ENCODE data around the gene SWSAP1. TPM values are rescaled to one million over a fixed set of nuclear protein-coding genes. Genes with fewer than 3 reads are reported as not detected.

Gene SWSAP1
- total and polyA plus RNA-seq, 2 of the 4 experiments (the other 2 are of a cell fraction), result 0.36 to 1.6 TPM

DNA sequence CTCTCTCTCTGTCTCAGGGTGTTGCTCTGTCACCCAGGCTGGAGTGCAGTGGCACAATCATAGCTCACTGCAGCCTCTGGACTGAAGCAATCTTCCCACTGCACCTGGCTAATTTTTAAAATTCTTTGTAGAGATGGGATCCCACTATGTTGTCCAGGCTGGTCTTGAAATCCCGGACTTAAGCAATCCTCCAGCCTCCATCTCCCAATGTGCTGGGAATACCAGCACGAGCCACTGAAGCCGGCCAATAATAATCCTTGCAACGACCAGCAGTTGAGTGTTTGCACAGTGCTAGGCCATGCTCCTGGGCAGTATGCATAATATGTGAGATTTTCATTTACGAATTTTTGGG lies 10.3 kb downstream of the SWSAP1 start:
- Histone ChIP-seq H3K4me3 (ENCODE audit: insufficient read depth, low read depth, low read length) (no peak overlapping the region), H4K20me1 (ENCODE audit: insufficient read depth, low read length) (no peaks in the 10 kb centered on the region), H3K27me3 (ENCODE audit: control insufficient read depth, insufficient read depth, low read length) (no peaks in the 10 kb centered on the region; the same call in 1 of the 2 replicates), H3K9me3 (ENCODE audit: control insufficient read depth, insufficient read depth, low read length) (no peaks in the 10 kb centered on the region), H2BK5ac (ENCODE audit: low read depth, low read length, poor library complexity, severe bottlenecking) (no peak overlapping the region), H4K91ac (ENCODE audit: insufficient read depth, low read depth, low read length) (no peak overlapping the region), H3K9me1 (ENCODE audit: insufficient read depth, low read length) (peaks cover 12% of the 10 kb centered on the region), H3K4me2 (ENCODE audit: low read depth, low read length) (no peak overlapping the region), H3K79me1 (ENCODE audit: low read depth in 1 of 2, low read length in 2 of 2) (peaks cover 8 to 12% of the 10 kb centered on the region in 2 experiments), H3K36me3 (ENCODE audit: control insufficient read depth, insufficient read depth, low read length) (no peaks in the 10 kb centered on the region), H3K4ac (ENCODE audit: low read depth, low read length) (no peak overlapping the region), H3K14ac (replicated peaks; ENCODE audit: low read depth, low read length) (no peak overlapping the region), H3K9ac (ENCODE audit: low read depth, low read length) (no peak overlapping the region), H3K56ac (ENCODE audit: extremely low read depth, insufficient read depth, low read length) (no peak overlapping the region), H2BK120ac (ENCODE audit: low read depth, low read length) (no peak overlapping the region), H3K4me1 (ENCODE audit: control insufficient read depth, insufficient read depth, low read length) (peaks cover 4% of the 10 kb centered on the region; the same call in 1 of the 2 replicates), H4K5ac (ENCODE audit: low read depth, low read length) (no peak overlapping the region), H3K18ac (ENCODE audit: low read depth, low read length) (no peak overlapping the region), H2AK9ac (replicated peaks; ENCODE audit: low read depth, low read length, poor library complexity) (no peak overlapping the region), H3K23ac (ENCODE audit: low read depth, low read length) (no peak overlapping the region), H2AFZ (replicated peaks; ENCODE audit: low read length, poor library complexity) (no peak overlapping the region), H2BK15ac (ENCODE audit: low read depth, low read length) (no peak overlapping the region), H4K8ac (ENCODE audit: low read depth in 2 of 2, low read length in 2 of 2) (no peak overlapping the region), H3K27ac (ENCODE audit: insufficient read depth, low read length) (no peak overlapping the region), H2BK20ac (ENCODE audit: low read depth, low read length) (no peak overlapping the region), H2AK5ac (ENCODE audit: low read depth, low read length) (no peak overlapping the region)
- BruUV-seq (replicated peaks), result no TSS peak
- ATAC-seq (ENCODE audit: low read depth) (no peak), DNase-seq (no peak)
- intact Hi-C loops (cut with micrococcal nuclease) (loop anchor here (5.0 kb wide), 1 partner anchor 38 kb away; no protein-coding TSS in a partner anchor), dilution Hi-C loops (cut with HindIII; ENCODE audit: low sequenced_read_pairs, unreplicated experiment) (no loop called here), in situ Hi-C loops (cut with MboI; ENCODE audit: low sequenced_read_pairs) (no loop called here)
- TF ChIP-seq MXI1 (IDR thresholded peaks at IDR 0.05; ENCODE audit: borderline replicate concordance, low read depth, low read length), result no peak
- no peak for TF ChIP-seq RAD21 (IDR thresholded peaks at IDR 0.05; ENCODE audit: low read length)
- no peak for TF ChIP-seq NFE2L2 (IDR thresholded peaks at IDR 0.05; ENCODE audit: low read depth, low read length)
- no peak for TF ChIP-seq MAFK (IDR thresholded peaks at IDR 0.05; ENCODE audit: low read depth, low read length)
- no peak for TF ChIP-seq RCOR1 (IDR thresholded peaks at IDR 0.05; ENCODE audit: insufficient replicate concordance, low read length)
- TF ChIP-seq, protein P1, sequence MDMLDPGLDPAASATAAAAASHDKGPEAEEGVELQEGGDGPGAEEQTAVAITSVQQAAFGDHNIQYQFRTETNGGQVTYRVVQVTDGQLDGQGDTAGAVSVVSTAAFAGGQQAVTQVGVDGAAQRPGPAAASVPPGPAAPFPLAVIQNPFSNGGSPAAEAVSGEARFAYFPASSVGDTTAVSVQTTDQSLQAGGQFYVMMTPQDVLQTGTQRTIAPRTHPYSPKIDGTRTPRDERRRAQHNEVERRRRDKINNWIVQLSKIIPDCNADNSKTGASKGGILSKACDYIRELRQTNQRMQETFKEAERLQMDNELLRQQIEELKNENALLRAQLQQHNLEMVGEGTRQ (IDR thresholded peaks at IDR 0.05; ENCODE audit: low read depth, low read length), result no peak
- no peak for TF ChIP-seq CHD1 (IDR thresholded peaks at IDR 0.05; ENCODE audit: low read depth, low read length)
- TF ChIP-seq, protein P2, sequence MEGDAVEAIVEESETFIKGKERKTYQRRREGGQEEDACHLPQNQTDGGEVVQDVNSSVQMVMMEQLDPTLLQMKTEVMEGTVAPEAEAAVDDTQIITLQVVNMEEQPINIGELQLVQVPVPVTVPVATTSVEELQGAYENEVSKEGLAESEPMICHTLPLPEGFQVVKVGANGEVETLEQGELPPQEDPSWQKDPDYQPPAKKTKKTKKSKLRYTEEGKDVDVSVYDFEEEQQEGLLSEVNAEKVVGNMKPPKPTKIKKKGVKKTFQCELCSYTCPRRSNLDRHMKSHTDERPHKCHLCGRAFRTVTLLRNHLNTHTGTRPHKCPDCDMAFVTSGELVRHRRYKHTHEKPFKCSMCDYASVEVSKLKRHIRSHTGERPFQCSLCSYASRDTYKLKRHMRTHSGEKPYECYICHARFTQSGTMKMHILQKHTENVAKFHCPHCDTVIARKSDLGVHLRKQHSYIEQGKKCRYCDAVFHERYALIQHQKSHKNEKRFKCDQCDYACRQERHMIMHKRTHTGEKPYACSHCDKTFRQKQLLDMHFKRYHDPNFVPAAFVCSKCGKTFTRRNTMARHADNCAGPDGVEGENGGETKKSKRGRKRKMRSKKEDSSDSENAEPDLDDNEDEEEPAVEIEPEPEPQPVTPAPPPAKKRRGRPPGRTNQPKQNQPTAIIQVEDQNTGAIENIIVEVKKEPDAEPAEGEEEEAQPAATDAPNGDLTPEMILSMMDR (conservative IDR thresholded peaks at IDR 0.05; ENCODE audit: low read depth, low read length), result no peak
- no peak for TF ChIP-seq POLR2A (IDR thresholded peaks at IDR 0.05; ENCODE audit: low read depth, low read length)
- TF ChIP-seq MAZ (IDR thresholded peaks at IDR 0.05; ENCODE audit: borderline replicate concordance, low read depth, low read length), result no peak
- TF ChIP-seq FOS (IDR thresholded peaks at IDR 0.05; ENCODE audit: low read depth, low read length), result no peak
- TF ChIP-seq, protein P3, sequence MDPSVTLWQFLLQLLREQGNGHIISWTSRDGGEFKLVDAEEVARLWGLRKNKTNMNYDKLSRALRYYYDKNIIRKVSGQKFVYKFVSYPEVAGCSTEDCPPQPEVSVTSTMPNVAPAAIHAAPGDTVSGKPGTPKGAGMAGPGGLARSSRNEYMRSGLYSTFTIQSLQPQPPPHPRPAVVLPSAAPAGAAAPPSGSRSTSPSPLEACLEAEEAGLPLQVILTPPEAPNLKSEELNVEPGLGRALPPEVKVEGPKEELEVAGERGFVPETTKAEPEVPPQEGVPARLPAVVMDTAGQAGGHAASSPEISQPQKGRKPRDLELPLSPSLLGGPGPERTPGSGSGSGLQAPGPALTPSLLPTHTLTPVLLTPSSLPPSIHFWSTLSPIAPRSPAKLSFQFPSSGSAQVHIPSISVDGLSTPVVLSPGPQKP (IDR thresholded peaks at IDR 0.05; ENCODE audit: borderline replicate concordance, low read depth, low read length), result no peak
- no peak for TF ChIP-seq SMC3 (IDR thresholded peaks at IDR 0.05; ENCODE audit: low read depth, low read length)
- TF ChIP-seq CEBPB (IDR thresholded peaks at IDR 0.05; ENCODE audit: low read depth, low read length), result no peak
- WGBS, 2 experiments (ENCODE audit: extremely low coverage in 2 of 2, insufficient read length in 1 of 2), result no CpG with 5 or more reads among the region's 5 CpGs
- ChIA-PET POLR2A (ENCODE audit: unreplicated experiment) (no interaction called here), CTCF (no interaction called here)

Measured in IMR-90 (cell line).